ENCODE data around the gene LIPC.

- TF ChIP-seq CTCF (IDR thresholded peaks at IDR 0.05): no peak
- no peak for TF ChIP-seq ARID4B (CRISPR knock-in tag; IDR thresholded peaks at IDR 0.05; ENCODE audit: borderline replicate concordance)
- TF ChIP-seq USF2 (CRISPR knock-in tag; IDR thresholded peaks at IDR 0.05): no peak
- TF ChIP-seq MAX (CRISPR knock-in tag; IDR thresholded peaks at IDR 0.05): no peak
- TF ChIP-seq HMGXB4 (CRISPR knock-in tag; IDR thresholded peaks at IDR 0.05): no peak
Measured at GRCh38 chr15:58440158-58440910, 8.5 kb downstream of the LIPC start.
